GM12878 (cell line): ENCODE data around the gene ZBTB32. TPM values are rescaled to one million over a fixed set of nuclear protein-coding genes. Genes with fewer than 3 reads are reported as not detected.
A peak's percentile ranks its signal among the peaks of the same experiment; 100 is the strongest.

Experiments used
- ATAC-seq: fragments of 200-7000 bp; cut with Tn5 transposase; 3 replicates; pipeline ENCODE4 v1.9.1; 2020; ENCODE audit warnings: mild to moderate bottlenecking, moderate library complexity
- BruUV-seq: library from RNA; stranded (reverse); fragments of 400-500 nt; replicated peaks from 2 replicates; lab custom pipeline; 2021; lab: Mats Ljungman, UMichigan
- CTCF ChIA-PET: fragments of 300-600 bp; sonication (Branson Sonifier 250); formaldehyde crosslinking; extraction: SDS; loops from one replicate; lab custom pipeline; 2021; ENCODE audit warnings: inconsistent platforms; lab: Yijun Ruan, JAX
- POLR2A ChIA-PET: fragments of 350-600 bp; formaldehyde crosslinking; extraction: SDS; loops from one replicate; lab custom pipeline; 2021; ENCODE audit warnings: inconsistent platforms; lab: Charles Lee
- RAD21 ChIA-PET: fragments of 300-600 bp; sonication (Branson Sonifier 250); formaldehyde crosslinking; loops from one replicate; lab custom pipeline; 2023; ENCODE audit warnings: antibody characterized with exemption; ENCODE audit not compliant: unreplicated experiment; lab: Charles Lee
- SMC1A ChIA-PET: fragments of 300-600 bp; sonication (Branson Sonifier 250); formaldehyde crosslinking; loops from one replicate; lab custom pipeline; 2023; ENCODE audit not compliant: unreplicated experiment, uncharacterized antibody; lab: Charles Lee
- DNase-seq: peaks from one replicate; pipeline ENCODE4 v3.0.0-alpha.2; 2011; ENCODE audit warnings: low read depth, low spot score
- FAIRE-seq: peaks from 3 replicates; lab custom pipeline; 2011; peaks lifted over from hg19 to GRCh38; lab: Jason Lieb, UNC
- H2AFZ ChIP-seq: 2 replicates; pipeline ENCODE4 v1.6.0; 2011; ENCODE audit warnings: low read depth, low read length, control low read depth; ENCODE audit not compliant: control insufficient read depth
- H3K27ac ChIP-seq: 2 replicates; pipeline ENCODE4 v1.5.1; 2011; ENCODE audit warnings: control low read depth; ENCODE audit not compliant: control insufficient read depth, insufficient read depth
- H3K27me3 ChIP-seq, 2 experiments: replicated peaks in 1 of 2; 2 replicates each; pipeline versions ENCODE4 v1.6.0 to v1.6.1; 2011; ENCODE audit warnings: low read length in 1 of 2; ENCODE audit not compliant: control insufficient read depth in 2 of 2, insufficient read depth in 2 of 2
- H3K36me3 ChIP-seq, 2 experiments: 2 replicates each; pipeline ENCODE4 v1.5.1; 2011; ENCODE audit warnings: low read length in 1 of 2; ENCODE audit not compliant: control insufficient read depth in 2 of 2, insufficient read depth in 2 of 2
- H3K4me1 ChIP-seq: 2 replicates; pipeline ENCODE4 v1.6.1; 2011; ENCODE audit warnings: mild to moderate bottlenecking, low read length, moderate library complexity, mixed read lengths; ENCODE audit not compliant: control insufficient read depth, insufficient read depth
- H3K4me2 ChIP-seq: 2 replicates; pipeline ENCODE4 v1.6.0; 2011; ENCODE audit warnings: control low read depth; ENCODE audit not compliant: control insufficient read depth, insufficient read depth
- H3K4me3 ChIP-seq: fragments of 200-600 bp; sonication (generic); 2 replicates; pipeline ENCODE4 v1.5.1; 2016
- H3K79me2 ChIP-seq: 2 replicates; pipeline ENCODE4 v1.6.0; 2011; ENCODE audit warnings: low read length; ENCODE audit not compliant: control insufficient read depth, insufficient read depth
- H3K9ac ChIP-seq: 2 replicates; pipeline ENCODE4 v1.8.0; 2011; ENCODE audit warnings: low read length, control low read depth, mixed read lengths; ENCODE audit not compliant: control insufficient read depth, insufficient read depth
- H3K9me3 ChIP-seq: replicated peaks from 3 replicates; pipeline ENCODE4 v1.5.1; 2011; ENCODE audit warnings: mild to moderate bottlenecking, low read length; ENCODE audit not compliant: control insufficient read depth, insufficient read depth
- H4K20me1 ChIP-seq: 2 replicates; pipeline ENCODE4 v1.6.0; 2011; ENCODE audit not compliant: control insufficient read depth, insufficient read depth
- CBX5 ChIP-seq: sonication (generic); IDR thresholded peaks from 2 replicates; pipeline ENCODE4 v1.6.1; 2016; ENCODE audit warnings: low read depth, moderate library complexity, mild to moderate bottlenecking, inconsistent platforms
- HDGF ChIP-seq: fragments of 450-650 bp; IDR thresholded peaks from 2 replicates; pipeline ENCODE4 v1.6.1; 2016; ENCODE audit warnings: antibody characterized with exemption
- IRF4 ChIP-seq: IDR thresholded peaks from 2 replicates; pipeline ENCODE4 v1.6.1; 2011; ENCODE audit warnings: low read depth, low read length
- JUNB ChIP-seq: IDR thresholded peaks from 2 replicates; pipeline ENCODE4 v1.6.1; 2016; ENCODE audit warnings: antibody characterized with exemption, mild to moderate bottlenecking
- SUPT20H ChIP-seq: IDR thresholded peaks from 2 replicates; pipeline ENCODE4 v1.6.1; 2011; ENCODE audit warnings: low read depth, mild to moderate bottlenecking, low read length, moderate library complexity, borderline replicate concordance; ENCODE audit not compliant: control insufficient read depth
- SUZ12 ChIP-seq: fragments of 200-600 bp; sonication (generic); IDR thresholded peaks from one replicate; pipeline ENCODE4 v1.6.1; 2018; ENCODE audit warnings: antibody characterized with exemption, mild to moderate bottlenecking; ENCODE audit not compliant: unreplicated experiment
- TARDBP ChIP-seq: IDR thresholded peaks from 2 replicates; pipeline ENCODE4 v1.6.1; 2016; ENCODE audit warnings: borderline replicate concordance
- whole genome bisulfite sequencing: methylation state at CpG from one replicate; pipeline ENCODE4 v1.1.6; 2016; ENCODE audit warnings: low lambda C conversion rate; ENCODE audit not compliant: insufficient replicate concordance, insufficient coverage; ENCODE audit errors: missing lambda C conversion rate; 5-methylcytosine and 5-hydroxymethylcytosine counted together
- in situ Hi-C: fragments of 300-500 bp; cut with MboI; formaldehyde crosslinking; loops from 9 replicates; pipeline ENCODE4 v1.14.3; 2018; ENCODE audit warnings: mixed read lengths
- intact Hi-C: fragments of 100-400 bp; cut with micrococcal nuclease; formaldehyde crosslinking; loops from one replicate; pipeline ENCODE4 v1.14.2; 2022; ENCODE audit not compliant: unreplicated experiment
- polyA plus RNA-seq, 11 experiments: library from polyadenylated mRNA; depleted of rRNA in 4 of 11; unstranded in 6 of 11; stranded (reverse) in 5 of 11; fragments of >200 nt; fragmentation: Nextera tagmentation in 4 of 11; fragmentation: Illumina TruSeq in 1 of 11; extraction: Ambion mirVana in 4 of 11; extraction: Trizol in 1 of 11; gene quantifications; 1 replicate in 1 of 11; 2 replicates in 10 of 11; pipeline versions ENCODE4 v1.2.1 to v1.2.3, GENCODE V29; 2011 to 2016; ENCODE audit warnings: inconsistent platforms in 2 of 11, missing spikeins in 2 of 11, low read depth in 1 of 11
- total RNA-seq, 4 experiments: library from RNA; depleted of rRNA in 3 of 4; stranded (reverse); fragments of >200 nt in 3 of 4; fragmentation: Illumina TruSeq in 1 of 4; extraction: Trizol in 1 of 4; gene quantifications; 2 replicates each; pipeline versions ENCODE4 v1.2.1 to v1.2.3, GENCODE V29; 2013 to 2021
- TF ChIP-seq, protein P1 (sequence below): fragments of 450-650 bp; IDR thresholded peaks from 2 replicates; pipeline ENCODE4 v1.6.1; 2018; ENCODE audit warnings: borderline replicate concordance, mild to moderate bottlenecking; ENCODE audit not compliant: partially characterized antibody
- TF ChIP-seq, protein P2 (sequence below): fragments of 450-650 bp; formaldehyde crosslinking; IDR thresholded peaks from 2 replicates; pipeline ENCODE4 v1.4.0; 2020; ENCODE audit warnings: mild to moderate bottlenecking, moderate library complexity
- TF ChIP-seq, protein P3 (sequence below): IDR thresholded peaks from 2 replicates; pipeline ENCODE4 v1.6.1; 2012; ENCODE audit warnings: improper control_type of control experiment, low read depth, low read length; ENCODE audit not compliant: insufficient replicate concordance

Gene ZBTB32
- total and polyA plus RNA-seq, 10 of the 15 experiments (the other 5 are each of a cell fraction or from before 2014, with no cell fraction given) = 1.0 to 46.7 (median 16.0) TPM

DNA sequence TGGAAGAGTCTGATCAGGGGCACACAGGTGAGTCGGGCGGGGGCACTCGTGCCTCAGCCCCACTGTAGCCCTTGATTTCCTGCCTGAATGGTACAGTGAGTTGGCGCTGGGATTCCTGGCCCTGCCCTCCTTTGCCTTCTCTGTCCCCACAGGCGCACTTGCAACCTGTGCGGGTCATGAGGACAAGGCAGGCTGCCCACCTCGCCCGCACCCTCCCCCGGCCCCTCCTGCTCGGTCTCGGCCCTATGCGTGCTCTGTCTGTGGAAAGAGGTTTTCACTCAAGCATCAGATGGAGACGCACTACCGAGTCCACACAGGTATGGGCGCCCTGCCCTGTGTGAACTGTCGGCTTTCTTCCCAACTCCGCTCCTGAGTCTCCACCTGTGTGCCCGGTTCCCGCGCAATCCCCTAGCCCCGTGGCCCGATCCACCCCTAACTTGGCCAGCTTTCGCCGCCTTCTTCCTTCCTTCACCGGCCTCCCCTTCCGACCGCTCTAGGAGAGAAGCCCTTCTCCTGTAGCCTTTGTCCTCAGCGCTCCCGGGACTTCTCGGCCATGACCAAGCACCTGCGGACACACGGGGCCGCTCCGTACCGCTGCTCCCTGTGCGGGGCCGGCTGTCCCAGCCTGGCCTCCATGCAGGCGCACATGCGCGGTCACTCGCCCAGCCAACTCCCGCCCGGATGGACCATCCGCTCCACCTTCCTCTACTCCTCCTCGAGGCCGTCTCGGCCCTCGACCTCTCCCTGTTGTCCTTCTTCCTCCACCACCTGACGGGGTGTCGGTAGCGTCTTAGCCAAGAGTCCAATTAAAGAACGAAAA lies 11.8 kb downstream of the ZBTB32 start:
- POLR2A ChIA-PET = interaction anchor here (6.3 to 12.1 kb wide), 2 partner anchors 17 to 27 kb away, joined by 91 to 516 read pairs; partner anchors contain the start of genes IGFLR1, PSENEN, U2AF1L4 and ZBTB32
- no peak for DNase-seq
- H3K27ac ChIP-seq = peak overlapping the region; percentile 95
- intact Hi-C loops = loop anchor here (2.0 kb wide), 1 partner anchor 25 kb away; no protein-coding TSS in a partner anchor
- H3K79me2 ChIP-seq = peaks cover 68% of the 10 kb centered on the region
- H3K27me3 ChIP-seq = no peaks in the 10 kb centered on the region
- H4K20me1 ChIP-seq = no peaks in the 10 kb centered on the region
- RAD21 ChIA-PET = interaction anchor here (3.6 to 6.3 kb wide), 2 partner anchors 17 to 24 kb away, joined by 13 to 430 read pairs; partner anchors contain the start of gene ZBTB32
- peaks cover 40% of the 10 kb centered on the region for H3K4me1 ChIP-seq
- SMC1A ChIA-PET = interaction anchor here (1.1 to 6.3 kb wide), 2 partner anchors 18 to 29 kb away, joined by 3 to 375 read pairs; partner anchors contain the start of genes PSENEN and ZBTB32
- peak overlapping the region; percentile 82 for H3K4me3 ChIP-seq
- in situ Hi-C loops = no loop called here
- 2% methylated on average over 52 of the region's 52 CpGs for WGBS
- ATAC-seq = peak; percentile 1; the same call in 2 of the 3 replicates
- no peak for FAIRE-seq
- peaks cover 0 to under 1% of the 10 kb centered on the region in 2 experiments; a peak in 2 of 4 replicates for H3K36me3 ChIP-seq
- BruUV-seq = no TSS peak
- H2AFZ ChIP-seq = peak overlapping the region; percentile 83
- H3K9ac ChIP-seq = peak overlapping the region; percentile 77
- H3K9me3 ChIP-seq = no peaks in the 10 kb centered on the region
- peak overlapping the region; percentile 99 for H3K4me2 ChIP-seq
- CTCF ChIA-PET = interaction anchor here (2.7 to 7.3 kb wide), 4 partner anchors 15 to 167 kb away, joined by 10 to 271 read pairs (median 46); partner anchors contain the start of genes PSENEN and U2AF1L4
- TF ChIP-seq TARDBP = no peak
- TF ChIP-seq, protein P1, sequence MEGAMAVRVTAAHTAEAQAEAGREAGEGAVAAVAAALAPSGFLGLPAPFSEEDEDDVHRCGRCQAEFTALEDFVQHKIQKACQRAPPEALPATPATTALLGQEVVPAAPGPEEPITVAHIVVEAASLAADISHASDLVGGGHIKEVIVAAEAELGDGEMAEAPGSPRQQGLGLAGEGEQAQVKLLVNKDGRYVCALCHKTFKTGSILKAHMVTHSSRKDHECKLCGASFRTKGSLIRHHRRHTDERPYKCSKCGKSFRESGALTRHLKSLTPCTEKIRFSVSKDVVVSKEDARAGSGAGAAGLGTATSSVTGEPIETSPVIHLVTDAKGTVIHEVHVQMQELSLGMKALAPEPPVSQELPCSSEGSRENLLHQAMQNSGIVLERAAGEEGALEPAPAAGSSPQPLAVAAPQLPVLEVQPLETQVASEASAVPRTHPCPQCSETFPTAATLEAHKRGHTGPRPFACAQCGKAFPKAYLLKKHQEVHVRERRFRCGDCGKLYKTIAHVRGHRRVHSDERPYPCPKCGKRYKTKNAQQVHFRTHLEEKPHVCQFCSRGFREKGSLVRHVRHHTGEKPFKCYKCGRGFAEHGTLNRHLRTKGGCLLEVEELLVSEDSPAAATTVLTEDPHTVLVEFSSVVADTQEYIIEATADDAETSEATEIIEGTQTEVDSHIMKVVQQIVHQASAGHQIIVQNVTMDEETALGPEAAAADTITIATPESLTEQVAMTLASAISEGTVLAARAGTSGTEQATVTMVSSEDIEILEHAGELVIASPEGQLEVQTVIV = no peak
- TF ChIP-seq CBX5 = no peak
- no peak for TF ChIP-seq JUNB
- TF ChIP-seq SUZ12 = no peak
- TF ChIP-seq HDGF = peak; percentile 83; the same call in 1 of the 2 replicates
- TF ChIP-seq, protein P2, sequence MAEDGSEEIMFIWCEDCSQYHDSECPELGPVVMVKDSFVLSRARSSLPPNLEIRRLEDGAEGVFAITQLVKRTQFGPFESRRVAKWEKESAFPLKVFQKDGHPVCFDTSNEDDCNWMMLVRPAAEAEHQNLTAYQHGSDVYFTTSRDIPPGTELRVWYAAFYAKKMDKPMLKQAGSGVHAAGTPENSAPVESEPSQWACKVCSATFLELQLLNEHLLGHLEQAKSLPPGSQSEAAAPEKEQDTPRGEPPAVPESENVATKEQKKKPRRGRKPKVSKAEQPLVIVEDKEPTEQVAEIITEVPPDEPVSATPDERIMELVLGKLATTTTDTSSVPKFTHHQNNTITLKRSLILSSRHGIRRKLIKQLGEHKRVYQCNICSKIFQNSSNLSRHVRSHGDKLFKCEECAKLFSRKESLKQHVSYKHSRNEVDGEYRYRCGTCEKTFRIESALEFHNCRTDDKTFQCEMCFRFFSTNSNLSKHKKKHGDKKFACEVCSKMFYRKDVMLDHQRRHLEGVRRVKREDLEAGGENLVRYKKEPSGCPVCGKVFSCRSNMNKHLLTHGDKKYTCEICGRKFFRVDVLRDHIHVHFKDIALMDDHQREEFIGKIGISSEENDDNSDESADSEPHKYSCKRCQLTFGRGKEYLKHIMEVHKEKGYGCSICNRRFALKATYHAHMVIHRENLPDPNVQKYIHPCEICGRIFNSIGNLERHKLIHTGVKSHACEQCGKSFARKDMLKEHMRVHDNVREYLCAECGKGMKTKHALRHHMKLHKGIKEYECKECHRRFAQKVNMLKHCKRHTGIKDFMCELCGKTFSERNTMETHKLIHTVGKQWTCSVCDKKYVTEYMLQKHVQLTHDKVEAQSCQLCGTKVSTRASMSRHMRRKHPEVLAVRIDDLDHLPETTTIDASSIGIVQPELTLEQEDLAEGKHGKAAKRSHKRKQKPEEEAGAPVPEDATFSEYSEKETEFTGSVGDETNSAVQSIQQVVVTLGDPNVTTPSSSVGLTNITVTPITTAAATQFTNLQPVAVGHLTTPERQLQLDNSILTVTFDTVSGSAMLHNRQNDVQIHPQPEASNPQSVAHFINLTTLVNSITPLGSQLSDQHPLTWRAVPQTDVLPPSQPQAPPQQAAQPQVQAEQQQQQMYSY (CRISPR knock-in tag) = no peak
- TF ChIP-seq, protein P3, sequence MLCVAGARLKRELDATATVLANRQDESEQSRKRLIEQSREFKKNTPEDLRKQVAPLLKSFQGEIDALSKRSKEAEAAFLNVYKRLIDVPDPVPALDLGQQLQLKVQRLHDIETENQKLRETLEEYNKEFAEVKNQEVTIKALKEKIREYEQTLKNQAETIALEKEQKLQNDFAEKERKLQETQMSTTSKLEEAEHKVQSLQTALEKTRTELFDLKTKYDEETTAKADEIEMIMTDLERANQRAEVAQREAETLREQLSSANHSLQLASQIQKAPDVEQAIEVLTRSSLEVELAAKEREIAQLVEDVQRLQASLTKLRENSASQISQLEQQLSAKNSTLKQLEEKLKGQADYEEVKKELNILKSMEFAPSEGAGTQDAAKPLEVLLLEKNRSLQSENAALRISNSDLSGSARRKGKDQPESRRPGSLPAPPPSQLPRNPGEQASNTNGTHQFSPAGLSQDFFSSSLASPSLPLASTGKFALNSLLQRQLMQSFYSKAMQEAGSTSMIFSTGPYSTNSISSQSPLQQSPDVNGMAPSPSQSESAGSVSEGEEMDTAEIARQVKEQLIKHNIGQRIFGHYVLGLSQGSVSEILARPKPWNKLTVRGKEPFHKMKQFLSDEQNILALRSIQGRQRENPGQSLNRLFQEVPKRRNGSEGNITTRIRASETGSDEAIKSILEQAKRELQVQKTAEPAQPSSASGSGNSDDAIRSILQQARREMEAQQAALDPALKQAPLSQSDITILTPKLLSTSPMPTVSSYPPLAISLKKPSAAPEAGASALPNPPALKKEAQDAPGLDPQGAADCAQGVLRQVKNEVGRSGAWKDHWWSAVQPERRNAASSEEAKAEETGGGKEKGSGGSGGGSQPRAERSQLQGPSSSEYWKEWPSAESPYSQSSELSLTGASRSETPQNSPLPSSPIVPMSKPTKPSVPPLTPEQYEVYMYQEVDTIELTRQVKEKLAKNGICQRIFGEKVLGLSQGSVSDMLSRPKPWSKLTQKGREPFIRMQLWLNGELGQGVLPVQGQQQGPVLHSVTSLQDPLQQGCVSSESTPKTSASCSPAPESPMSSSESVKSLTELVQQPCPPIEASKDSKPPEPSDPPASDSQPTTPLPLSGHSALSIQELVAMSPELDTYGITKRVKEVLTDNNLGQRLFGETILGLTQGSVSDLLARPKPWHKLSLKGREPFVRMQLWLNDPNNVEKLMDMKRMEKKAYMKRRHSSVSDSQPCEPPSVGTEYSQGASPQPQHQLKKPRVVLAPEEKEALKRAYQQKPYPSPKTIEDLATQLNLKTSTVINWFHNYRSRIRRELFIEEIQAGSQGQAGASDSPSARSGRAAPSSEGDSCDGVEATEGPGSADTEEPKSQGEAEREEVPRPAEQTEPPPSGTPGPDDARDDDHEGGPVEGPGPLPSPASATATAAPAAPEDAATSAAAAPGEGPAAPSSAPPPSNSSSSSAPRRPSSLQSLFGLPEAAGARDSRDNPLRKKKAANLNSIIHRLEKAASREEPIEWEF = no peak
- TF ChIP-seq IRF4 = no peak
- TF ChIP-seq SUPT20H = no peak
